ENCODE results near the gene PLG.
"Not testable (repeated sequence)": the region's sequence is repeated elsewhere in the genome, so short reads cannot be mapped to it uniquely, and the experiment has no call there.

DNA sequence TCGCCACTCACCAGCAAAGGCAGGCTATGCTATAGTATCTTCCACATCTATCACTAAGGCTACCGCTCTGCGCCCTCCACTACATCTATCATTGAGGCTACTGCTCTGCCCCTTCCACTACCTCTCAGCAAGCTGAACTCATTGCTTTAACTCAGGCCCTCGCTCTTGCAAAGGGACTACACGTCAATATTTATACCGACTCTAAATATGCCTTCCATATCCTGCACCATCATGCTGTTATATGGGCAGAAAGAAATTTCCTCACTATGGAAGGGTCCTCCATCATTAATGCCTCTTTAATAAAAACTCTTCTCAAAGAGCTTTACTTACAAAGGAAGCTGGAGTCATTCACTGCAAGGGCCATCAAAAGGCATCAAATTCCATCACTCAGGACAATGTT, 77.1 kb downstream of the PLG start:
- TF ChIP-seq, protein P1, sequence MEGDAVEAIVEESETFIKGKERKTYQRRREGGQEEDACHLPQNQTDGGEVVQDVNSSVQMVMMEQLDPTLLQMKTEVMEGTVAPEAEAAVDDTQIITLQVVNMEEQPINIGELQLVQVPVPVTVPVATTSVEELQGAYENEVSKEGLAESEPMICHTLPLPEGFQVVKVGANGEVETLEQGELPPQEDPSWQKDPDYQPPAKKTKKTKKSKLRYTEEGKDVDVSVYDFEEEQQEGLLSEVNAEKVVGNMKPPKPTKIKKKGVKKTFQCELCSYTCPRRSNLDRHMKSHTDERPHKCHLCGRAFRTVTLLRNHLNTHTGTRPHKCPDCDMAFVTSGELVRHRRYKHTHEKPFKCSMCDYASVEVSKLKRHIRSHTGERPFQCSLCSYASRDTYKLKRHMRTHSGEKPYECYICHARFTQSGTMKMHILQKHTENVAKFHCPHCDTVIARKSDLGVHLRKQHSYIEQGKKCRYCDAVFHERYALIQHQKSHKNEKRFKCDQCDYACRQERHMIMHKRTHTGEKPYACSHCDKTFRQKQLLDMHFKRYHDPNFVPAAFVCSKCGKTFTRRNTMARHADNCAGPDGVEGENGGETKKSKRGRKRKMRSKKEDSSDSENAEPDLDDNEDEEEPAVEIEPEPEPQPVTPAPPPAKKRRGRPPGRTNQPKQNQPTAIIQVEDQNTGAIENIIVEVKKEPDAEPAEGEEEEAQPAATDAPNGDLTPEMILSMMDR (IDR thresholded peaks at IDR 0.05), result not testable (repeated sequence)
- TF ChIP-seq, protein P2, sequence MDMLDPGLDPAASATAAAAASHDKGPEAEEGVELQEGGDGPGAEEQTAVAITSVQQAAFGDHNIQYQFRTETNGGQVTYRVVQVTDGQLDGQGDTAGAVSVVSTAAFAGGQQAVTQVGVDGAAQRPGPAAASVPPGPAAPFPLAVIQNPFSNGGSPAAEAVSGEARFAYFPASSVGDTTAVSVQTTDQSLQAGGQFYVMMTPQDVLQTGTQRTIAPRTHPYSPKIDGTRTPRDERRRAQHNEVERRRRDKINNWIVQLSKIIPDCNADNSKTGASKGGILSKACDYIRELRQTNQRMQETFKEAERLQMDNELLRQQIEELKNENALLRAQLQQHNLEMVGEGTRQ (IDR thresholded peaks at IDR 0.05), result not testable (repeated sequence)
- TF ChIP-seq, protein P3, sequence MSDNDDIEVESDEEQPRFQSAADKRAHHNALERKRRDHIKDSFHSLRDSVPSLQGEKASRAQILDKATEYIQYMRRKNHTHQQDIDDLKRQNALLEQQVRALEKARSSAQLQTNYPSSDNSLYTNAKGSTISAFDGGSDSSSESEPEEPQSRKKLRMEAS (IDR thresholded peaks at IDR 0.05), result not testable (repeated sequence)
- TF ChIP-seq RAD21 (conservative IDR thresholded peaks at IDR 0.05 in 1 of 2, IDR thresholded peaks at IDR 0.05 in 1 of 2); CEBPB (IDR thresholded peaks at IDR 0.05); EP300 (IDR thresholded peaks at IDR 0.05); CHD2 (IDR thresholded peaks at IDR 0.05; ENCODE audit: low read length, partially characterized antibody); POLR2A (IDR thresholded peaks at IDR 0.05; ENCODE audit: low read length); RCOR1 (IDR thresholded peaks at IDR 0.05; ENCODE audit: low read depth, low read length); MAZ (IDR thresholded peaks at IDR 0.05; ENCODE audit: borderline replicate concordance, low read depth, low read length); JUN (IDR thresholded peaks at IDR 0.05); CBX2 (IDR thresholded peaks at IDR 0.05; ENCODE audit: borderline replicate concordance, low read depth): not testable (repeated sequence)
- TF ChIP-seq, protein P4, sequence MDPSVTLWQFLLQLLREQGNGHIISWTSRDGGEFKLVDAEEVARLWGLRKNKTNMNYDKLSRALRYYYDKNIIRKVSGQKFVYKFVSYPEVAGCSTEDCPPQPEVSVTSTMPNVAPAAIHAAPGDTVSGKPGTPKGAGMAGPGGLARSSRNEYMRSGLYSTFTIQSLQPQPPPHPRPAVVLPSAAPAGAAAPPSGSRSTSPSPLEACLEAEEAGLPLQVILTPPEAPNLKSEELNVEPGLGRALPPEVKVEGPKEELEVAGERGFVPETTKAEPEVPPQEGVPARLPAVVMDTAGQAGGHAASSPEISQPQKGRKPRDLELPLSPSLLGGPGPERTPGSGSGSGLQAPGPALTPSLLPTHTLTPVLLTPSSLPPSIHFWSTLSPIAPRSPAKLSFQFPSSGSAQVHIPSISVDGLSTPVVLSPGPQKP (IDR thresholded peaks at IDR 0.05; ENCODE audit: low read depth, low read length), result not testable (repeated sequence)

Data from A549 (cell line).